AG04449 (cell line): Measurements from ENCODE around the gene CDX2.

Experiments
- CTCF ChIA-PET: fragments of 350-600 bp; formaldehyde crosslinking; extraction: SDS; loops from one replicate; lab custom pipeline; 2021; ENCODE audit warnings: antibody characterized with exemption; lab: Yijun Ruan, JAX
- POLR2A ChIA-PET: fragments of 400-600, 350-600 bp; formaldehyde crosslinking; extraction: SDS; loops from one replicate; lab custom pipeline; 2020; ENCODE audit warnings: antibody characterized with exemption, inconsistent platforms; lab: Yijun Ruan, JAX
- DNase-seq: peaks from one replicate; pipeline ENCODE4 v3.0.0-alpha.2; 2010; ENCODE audit warnings: low read depth, low spot score
- H3K4me3 ChIP-seq: 2 replicates; pipeline ENCODE4 v1.5.1; 2011; ENCODE audit warnings: low read depth, mild to moderate bottlenecking, control low read depth, low read length
- CTCF ChIP-seq: IDR thresholded peaks from one replicate; pipeline ENCODE4 v1.5.1; 2011; ENCODE audit warnings: mild to moderate bottlenecking, moderate library complexity, low read length, control low read depth, inconsistent platforms; ENCODE audit not compliant: insufficient read depth; ENCODE audit errors: missing control alignments

The CDX2 gene

GRCh38 chr13:27980280-27980998 lies 11.3 kb upstream of the CDX2 start:
- no peak overlapping the region for H3K4me3 ChIP-seq
- DNase-seq: no peak
- ChIA-PET CTCF (interaction anchor here (0.6 to 13.3 kb wide), 8 partner anchors 9 to 994 kb away, joined by 3 to 321 read pairs (median 4); no protein-coding TSS in a partner anchor), POLR2A (no interaction called here)
- TF ChIP-seq CTCF: no peak

- TF ChIP-seq CTCF: no peak
- H3K4me3 ChIP-seq: no peak overlapping the region
- no peak for DNase-seq
- ChIA-PET CTCF (interaction anchor here (0.7 to 13.3 kb wide), 4 partner anchors 151 to 994 kb away, joined by 3 to 321 read pairs (median 154); no protein-coding TSS in a partner anchor), POLR2A (no interaction called here)
Measured at GRCh38 chr13:27979765-27980279, 10.7 kb upstream of the CDX2 start.

GRCh38 chr13:27979001-27979643 lies 10.0 kb upstream of the CDX2 start:
- ChIA-PET CTCF (interaction anchor here (4.5 to 13.3 kb wide), 4 partner anchors 25 to 616 kb away, joined by 17 to 321 read pairs (median 154); no protein-coding TSS in a partner anchor), POLR2A (no interaction called here)
- DNase-seq: no peak
- no peak overlapping the region for H3K4me3 ChIP-seq
- TF ChIP-seq CTCF: no peak

DNA sequence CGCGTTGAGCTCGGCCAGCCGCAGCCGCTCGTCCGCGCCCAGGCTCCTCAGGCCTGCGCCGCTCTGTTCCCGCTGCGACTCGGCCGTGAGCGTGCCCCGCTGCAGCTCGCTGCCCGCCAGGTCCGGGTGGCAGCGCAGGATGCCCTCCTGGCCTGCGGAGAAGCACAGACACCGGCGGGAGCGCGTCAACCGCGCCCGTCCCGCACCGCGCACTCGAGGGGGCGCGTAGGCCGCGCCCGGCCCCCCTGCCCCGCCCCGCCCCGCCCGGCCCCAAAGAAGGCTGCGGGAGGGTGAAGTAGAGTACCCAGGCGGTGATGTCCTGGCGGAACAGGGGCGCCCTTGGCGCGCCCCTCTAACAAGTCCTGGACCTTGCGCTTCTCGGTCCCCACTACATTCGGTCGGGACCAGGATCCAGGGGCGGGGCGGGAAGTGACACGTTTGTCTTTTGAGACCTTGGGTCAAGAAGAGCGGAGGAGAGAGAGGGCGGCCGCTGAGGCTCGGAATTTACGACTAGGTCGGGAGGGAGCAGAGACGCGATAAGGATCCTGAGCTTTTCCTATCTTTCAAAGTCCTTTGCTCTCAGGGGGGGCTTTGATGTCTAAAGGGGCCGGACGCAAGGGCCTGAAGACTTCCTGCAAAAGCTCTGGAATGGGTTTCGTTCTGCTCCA lies 9.3 kb upstream of the CDX2 start:
- DNase-seq: no peak
- POLR2A ChIA-PET: no interaction called here
- TF ChIP-seq CTCF: no peak
- no peak overlapping the region for H3K4me3 ChIP-seq
- CTCF ChIA-PET: interaction anchor here (0.8 to 4.5 kb wide), 3 partner anchors 19 to 616 kb away, joined by 4 to 22 read pairs (median 17); no protein-coding TSS in a partner anchor

DNA sequence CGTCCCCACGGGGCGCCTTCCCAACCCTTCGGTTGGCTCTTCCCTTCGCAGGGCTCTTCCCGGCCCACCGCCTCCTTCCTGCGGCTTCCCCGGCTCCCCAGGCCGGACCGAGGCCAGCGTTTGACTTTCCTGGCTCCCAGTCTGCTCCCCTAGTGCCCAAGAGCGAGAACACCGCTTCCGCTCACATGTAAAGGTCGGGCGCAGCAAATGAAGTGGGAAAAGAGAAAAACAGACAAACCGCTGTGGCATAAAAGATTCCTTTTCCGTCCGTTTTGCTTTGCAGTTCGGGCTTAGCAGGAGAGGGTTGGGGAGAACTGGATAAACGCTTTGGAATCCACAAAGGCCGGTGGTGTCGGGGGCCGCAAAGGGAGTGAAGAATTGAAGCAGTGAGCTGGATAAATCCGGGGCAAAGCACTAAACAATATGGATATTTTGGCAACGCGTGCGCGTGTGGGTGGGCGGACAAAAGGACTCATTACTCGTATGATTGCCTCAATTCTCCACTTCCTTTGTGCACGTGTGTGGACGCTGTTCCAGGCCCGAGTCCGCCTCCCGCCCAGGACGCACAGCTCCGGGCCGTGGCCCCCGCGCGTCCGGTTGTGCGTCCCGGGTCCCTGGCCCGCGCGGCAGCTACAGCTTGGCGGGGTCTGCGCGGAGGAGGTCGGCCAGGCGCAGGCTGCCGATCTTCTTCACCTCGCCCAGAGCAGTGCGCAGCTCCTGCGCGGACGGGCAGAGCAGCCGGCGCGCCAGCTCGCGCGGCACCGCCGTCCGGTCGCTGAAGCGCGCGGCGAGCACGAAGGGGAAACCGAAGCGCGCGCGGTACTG lies 8.6 kb upstream of the CDX2 start:
- TF ChIP-seq CTCF: no peak
- ChIA-PET CTCF (interaction anchor here (0.8 to 4.5 kb wide), 5 partner anchors 19 to 615 kb away, joined by 3 to 22 read pairs (median 15); no protein-coding TSS in a partner anchor), POLR2A (no interaction called here)
- no peak for DNase-seq
- H3K4me3 ChIP-seq: no peak overlapping the region
